ENCODE measurements around the gene TCERG1L. TPM values are rescaled to one million over a fixed set of nuclear protein-coding genes. Genes with fewer than 3 reads are reported as not detected.

The TCERG1L gene
- polyA plus RNA-seq, 1 donor from 2014 or later = 0.53 TPM

GRCh38 chr10:131147301-131147975 lies 164.1 kb downstream of the TCERG1L start:
- H3K27me3 ChIP-seq (ENCODE audit: insufficient read depth, low read depth, low read length) = no peaks in the 10 kb centered on the region

GRCh38 chr10:131146790-131147189 lies 164.7 kb downstream of the TCERG1L start:
- no peak overlapping the region for H3K9ac ChIP-seq (ENCODE audit: low read length)
- H3K27me3 ChIP-seq (ENCODE audit: insufficient read depth, low read depth, low read length) = no peaks in the 10 kb centered on the region
- H3K4me3 ChIP-seq (ENCODE audit: low read length) = no peak overlapping the region
- no peaks in the 10 kb centered on the region for H3K79me2 ChIP-seq (replicated peaks; ENCODE audit: insufficient read depth, low read length)
- H3K4me2 ChIP-seq (ENCODE audit: low read length) = no peak overlapping the region
- H3K27ac ChIP-seq (ENCODE audit: low read length) = no peak overlapping the region
- no peaks in the 10 kb centered on the region for H3K9me3 ChIP-seq (ENCODE audit: low read length)
- no peaks in the 10 kb centered on the region for H3K36me3 ChIP-seq (ENCODE audit: insufficient read depth, low read length)
- no peaks in the 10 kb centered on the region for H3K9me2 ChIP-seq (ENCODE audit: insufficient read depth, low read length)
- H2AFZ ChIP-seq (ENCODE audit: low read depth, low read length) = no peak overlapping the region
- H3F3A ChIP-seq (ENCODE audit: insufficient read depth, low read length, poor library complexity, severe bottlenecking) = no peaks in the 10 kb centered on the region
- no peaks in the 10 kb centered on the region for H4K20me1 ChIP-seq (ENCODE audit: insufficient read depth)
- TF ChIP-seq CTCF (IDR thresholded peaks at IDR 0.05; ENCODE audit: poor library complexity, severe bottlenecking) (no peak), REST (IDR thresholded peaks at IDR 0.05; ENCODE audit: borderline replicate concordance) (no peak), EP300 (conservative IDR thresholded peaks at IDR 0.05; ENCODE audit: poor library complexity, severe bottlenecking) (no peak), RAD21 (conservative IDR thresholded peaks at IDR 0.05) (no peak), EZH2 (IDR thresholded peaks at IDR 0.05; ENCODE audit: borderline replicate concordance, insufficient read depth, low read length, poor library complexity, severe bottlenecking) (no peak)

More at GRCh38 chr10:131147301-131147975, 164.1 kb downstream of the TCERG1L start:
- no peak overlapping the region for H3K27ac ChIP-seq (ENCODE audit: low read length)
- H3K9me3 ChIP-seq (ENCODE audit: low read length) = no peaks in the 10 kb centered on the region
- H4K20me1 ChIP-seq (ENCODE audit: insufficient read depth) = no peaks in the 10 kb centered on the region
- no peaks in the 10 kb centered on the region for H3K36me3 ChIP-seq (ENCODE audit: insufficient read depth, low read length)
- no peak overlapping the region for H3K4me3 ChIP-seq (ENCODE audit: low read length)
- no peaks in the 10 kb centered on the region for H3K79me2 ChIP-seq (replicated peaks; ENCODE audit: insufficient read depth, low read length)
- no peak overlapping the region for H3K9ac ChIP-seq (ENCODE audit: low read length)
- no peak for TF ChIP-seq SMC3 (conservative IDR thresholded peaks at IDR 0.05; ENCODE audit: poor library complexity)
- TF ChIP-seq EP300 (conservative IDR thresholded peaks at IDR 0.05; ENCODE audit: poor library complexity, severe bottlenecking) = no peak
- no peak for TF ChIP-seq REST (IDR thresholded peaks at IDR 0.05; ENCODE audit: borderline replicate concordance)
- no peak for TF ChIP-seq EZH2 (IDR thresholded peaks at IDR 0.05; ENCODE audit: borderline replicate concordance, insufficient read depth, low read length, poor library complexity, severe bottlenecking)
- no peak for TF ChIP-seq RAD21 (conservative IDR thresholded peaks at IDR 0.05)
- no peak for TF ChIP-seq TAF1 (IDR thresholded peaks at IDR 0.05; ENCODE audit: low read depth)
- no peak for TF ChIP-seq MXI1 (conservative IDR thresholded peaks at IDR 0.05; ENCODE audit: poor library complexity, severe bottlenecking)
- no peak for TF ChIP-seq POLR2AphosphoS5 (IDR thresholded peaks at IDR 0.05)
- no peak for TF ChIP-seq CTCF (IDR thresholded peaks at IDR 0.05; ENCODE audit: poor library complexity, severe bottlenecking)
- H3K9me2 ChIP-seq (ENCODE audit: insufficient read depth, low read length) = no peaks in the 10 kb centered on the region
- no peak overlapping the region for H2AFZ ChIP-seq (ENCODE audit: low read depth, low read length)
- no peaks in the 10 kb centered on the region for H3F3A ChIP-seq (ENCODE audit: insufficient read depth, low read length, poor library complexity, severe bottlenecking)
- no peak overlapping the region for H3K4me2 ChIP-seq (ENCODE audit: low read length)
